Activated CD4-positive, alpha-beta T cell treated with anti-CD3 and anti-CD28 coated beads, Interleukin-2, Interleukin-6, amounts not matched to agents 100 ng/mL and 50 ng/mL, durations not matched to agents 16 hours and 8 hours (primary cell): ENCODE measurements around the gene NME7.
"Not testable (repeated sequence)": the region's sequence is repeated elsewhere in the genome, so short reads cannot be mapped to it uniquely, and the experiment has no call there.

ENCODE experiments used
- DNase-seq: peaks from one replicate; pipeline ENCODE4 v3.0.0-alpha.2; 2020

The NME7 gene

DNA sequence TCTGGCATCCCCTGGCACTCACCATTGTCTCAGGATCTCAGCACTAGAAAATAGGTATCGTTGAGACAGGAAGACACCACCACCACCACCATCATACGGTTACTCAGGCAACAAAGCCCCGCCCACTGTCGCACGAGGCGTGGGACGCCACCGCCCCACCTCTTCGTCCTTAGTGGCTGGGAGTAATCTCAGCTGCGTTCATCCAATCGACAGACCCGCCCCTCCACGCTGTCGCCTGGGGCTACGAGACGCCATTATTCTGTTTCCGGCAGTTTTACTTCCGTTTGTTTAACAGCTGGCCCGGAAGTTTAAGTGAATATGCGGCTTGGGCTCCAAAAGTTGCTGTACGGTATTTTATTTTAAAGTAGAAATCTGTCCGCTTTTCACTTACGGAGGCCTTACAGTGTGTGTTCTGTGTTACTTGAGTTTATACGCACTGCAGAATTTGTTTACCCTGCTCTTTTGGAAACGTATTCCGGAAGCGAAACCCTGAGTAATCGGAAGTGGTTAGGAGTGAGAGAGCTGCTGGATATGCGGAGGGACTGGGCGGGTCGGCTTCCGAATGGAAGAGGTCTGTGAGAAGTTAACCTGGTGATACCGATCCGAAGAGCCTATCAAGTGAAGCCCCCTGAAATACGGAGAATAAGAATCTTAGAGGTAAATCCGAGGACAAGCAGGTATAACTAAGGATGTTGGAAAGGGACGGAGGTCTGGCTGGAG is at the start of gene NME7, which contains the start of gene BLZF1:
TSS of gene NME7 (minus strand) at position 112 of the 720 bp plus-strand sequence. CDS start at position 25, 87 bp downstream.
TSS of gene BLZF1 (plus strand) at position 510 of the 720 bp plus-strand sequence. CDS start 1,328 bp downstream, outside the sequence.
- DNase-seq, result peak; percentile 98

GRCh38 chr1:169414952-169415351 is 47.4 kb upstream of the NME7 start:
- no peak for DNase-seq

DNA sequence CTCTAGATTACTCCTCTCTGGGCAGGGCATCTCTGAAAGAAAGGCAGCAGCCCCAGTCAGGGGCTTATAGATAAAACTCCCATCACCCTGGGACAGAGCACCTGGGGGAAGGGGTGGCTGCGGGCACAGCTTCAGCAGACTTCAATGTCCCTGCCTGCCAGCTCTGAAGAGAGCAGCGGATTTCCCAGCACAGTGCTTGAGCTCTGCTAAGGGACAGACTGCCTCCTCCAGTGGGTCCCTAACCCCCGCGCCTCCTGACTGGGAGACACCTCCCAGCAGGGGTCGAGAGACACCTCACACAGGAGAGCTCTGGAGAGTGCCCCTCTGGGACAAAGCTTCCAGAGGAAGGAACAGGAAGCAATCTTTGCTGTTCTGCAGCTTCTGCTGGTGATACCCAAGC is 40.7 kb upstream of the NME7 start:
- not testable (repeated sequence) for DNase-seq

DNA sequence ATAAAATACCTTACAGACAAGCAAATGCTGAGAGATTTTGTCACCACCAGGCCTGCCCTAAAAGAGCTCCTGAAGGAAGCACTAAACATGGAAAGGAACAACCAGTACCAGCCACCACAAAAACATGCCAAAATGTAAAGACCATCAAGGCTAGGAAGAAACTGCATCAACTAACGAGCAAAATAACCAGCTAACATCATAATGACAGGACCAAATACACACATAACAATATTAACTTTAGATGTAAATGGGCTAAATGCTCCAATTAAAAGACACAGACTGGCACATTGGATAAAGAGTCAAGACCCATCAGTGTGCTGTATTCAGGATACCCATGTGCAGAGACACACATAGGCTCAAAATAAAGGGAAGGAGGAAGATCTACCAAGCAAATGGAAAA is 35.0 kb upstream of the NME7 start:
- not testable (repeated sequence) for DNase-seq

- DNase-seq, result no peak
Measured at GRCh38 chr1:169395955-169396354, 28.4 kb upstream of the NME7 start.

DNA sequence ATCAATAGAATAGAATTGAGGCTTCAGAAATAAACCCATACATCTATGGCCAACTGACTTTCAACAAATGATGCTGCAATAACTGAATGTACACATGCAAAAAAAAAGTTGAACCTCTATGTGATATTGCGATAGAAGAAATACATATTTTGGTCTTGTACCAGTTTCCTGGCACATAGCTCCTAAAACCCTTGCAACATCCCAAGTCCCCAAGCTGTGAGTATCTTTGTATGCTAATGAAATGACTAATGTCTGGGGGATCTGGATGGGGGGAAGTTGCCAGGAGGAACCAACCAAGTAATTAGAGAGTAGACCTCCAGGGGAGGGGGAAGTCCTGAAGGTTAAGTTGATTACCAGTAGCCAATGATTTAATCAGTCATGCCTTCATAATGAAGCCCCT is 24.8 kb upstream of the NME7 start:
- no peak for DNase-seq

GRCh38 chr1:169390303-169390702 is 22.7 kb upstream of the NME7 start:
- peak; percentile 69 for DNase-seq

DNA sequence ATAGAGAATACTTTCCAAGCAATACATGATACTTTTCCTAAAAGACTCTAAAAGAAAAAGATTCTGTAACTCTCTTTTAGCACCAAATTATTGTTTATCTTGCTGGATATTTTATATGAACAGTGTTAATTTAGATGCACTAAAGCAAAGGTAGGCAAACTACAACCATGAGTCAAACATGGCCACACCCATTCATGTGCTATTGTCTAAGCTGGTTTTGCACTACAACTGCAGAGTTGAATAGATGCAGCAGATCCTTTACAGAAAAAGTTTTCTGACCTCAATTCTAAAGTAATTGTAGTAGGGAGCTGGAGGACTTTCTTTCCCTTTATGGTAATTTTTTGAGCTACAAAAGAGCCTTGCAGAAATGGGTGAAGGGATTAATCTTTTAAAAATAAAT is 19.8 kb upstream of the NME7 start:
- no peak for DNase-seq

DNA sequence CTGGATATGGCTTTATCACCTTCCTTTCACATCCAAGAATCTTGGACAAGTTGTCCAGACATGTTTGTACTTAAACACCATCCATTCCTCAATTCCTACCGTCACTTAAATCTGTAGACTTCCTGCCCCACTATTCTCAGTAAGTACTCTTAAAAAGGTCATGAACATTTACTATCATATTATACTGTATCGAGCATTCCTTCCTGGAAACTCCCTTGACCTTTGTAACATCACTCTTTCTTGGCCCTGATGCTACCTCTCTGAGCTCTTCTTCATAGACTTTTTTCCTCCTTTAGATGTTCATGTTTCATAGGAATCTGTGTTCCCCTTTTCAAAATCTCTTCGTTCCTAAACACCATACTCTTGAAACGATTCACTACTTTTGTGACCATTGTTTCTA is 15.9 kb upstream of the NME7 start:
- no peak for DNase-seq

DNA sequence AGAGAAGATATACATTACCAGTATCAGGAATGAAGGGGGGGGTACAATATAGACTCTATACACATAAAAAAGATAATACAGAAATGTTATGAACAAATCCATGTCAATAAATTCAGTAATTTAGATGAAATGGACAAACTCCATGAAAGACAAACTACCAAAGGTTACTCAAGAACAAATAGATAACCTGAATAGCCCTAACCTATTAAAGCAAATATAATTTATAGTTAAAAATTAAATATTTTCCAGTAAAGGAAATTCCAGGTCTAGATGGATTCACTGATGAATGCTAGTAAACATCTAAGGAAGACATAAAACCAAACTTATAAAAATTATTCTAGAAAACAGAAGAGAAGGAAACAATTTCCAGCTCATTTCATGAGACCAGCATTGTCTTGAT is 13.6 kb upstream of the NME7 start:
- DNase-seq, result no peak

GRCh38 chr1:169371404-169371803 is 3.8 kb upstream of the NME7 start:
- peak; percentile 25 for DNase-seq

DNA sequence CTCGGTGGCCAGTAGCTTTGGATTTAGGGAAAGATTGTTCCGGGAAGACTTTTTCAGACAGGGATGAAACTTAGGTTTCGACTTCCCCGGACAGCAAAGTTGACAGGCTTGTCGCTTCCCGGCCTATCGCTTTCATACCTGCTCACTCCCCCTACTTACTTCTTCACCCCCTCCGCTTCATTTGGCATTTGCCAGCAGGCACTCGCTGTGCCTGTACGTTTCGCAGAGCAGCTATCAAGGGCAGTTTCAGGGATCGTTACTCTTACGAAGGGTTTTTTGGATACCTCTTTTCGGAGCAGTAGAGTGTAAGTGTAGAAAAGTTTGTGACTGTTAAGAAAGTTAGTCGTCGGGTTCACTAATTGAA is 791 bp upstream of the NME7 start:
- peak; percentile 28 for DNase-seq

GRCh38 chr1:169367096-169367685 is 406 bp downstream of the NME7 start:
- no peak for DNase-seq

GRCh38 chr1:169364948-169365347 is 2.6 kb downstream of the NME7 start:
- peak; percentile 81 for DNase-seq

- DNase-seq, result peak; percentile 79
Measured at GRCh38 chr1:169363046-169363730, 4.4 kb downstream of the NME7 start.

GRCh38 chr1:169361281-169361680 is 6.3 kb downstream of the NME7 start:
- DNase-seq, result no peak

DNA sequence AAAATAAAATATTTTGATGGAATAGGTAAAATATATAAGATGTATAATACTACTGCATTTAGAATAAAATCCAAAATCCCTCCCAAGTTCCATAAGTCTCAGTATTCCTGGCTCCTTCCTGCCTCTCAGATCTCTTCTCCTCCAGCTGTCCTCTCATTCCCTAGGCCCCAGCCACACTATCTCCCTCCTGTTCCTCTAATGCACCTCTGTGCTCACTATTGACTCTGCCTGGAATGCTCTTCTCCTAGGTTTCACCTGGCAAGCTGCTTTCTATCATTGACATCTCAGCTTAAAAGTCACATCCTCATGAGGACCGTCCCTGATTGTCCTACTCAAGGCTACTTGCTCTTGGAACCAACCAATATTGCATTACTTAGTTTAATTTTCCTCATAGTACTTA is 7.2 kb downstream of the NME7 start:
- no peak for DNase-seq

- DNase-seq, result peak; percentile 64
Measured at GRCh38 chr1:169348383-169349036, 19.1 kb downstream of the NME7 start.

- no peak for DNase-seq
Measured at GRCh38 chr1:169347688-169348382, 19.8 kb downstream of the NME7 start.

- DNase-seq, result no peak
Measured at GRCh38 chr1:169346036-169346589, 21.5 kb downstream of the NME7 start.

GRCh38 chr1:169345511-169345910 is 22.1 kb downstream of the NME7 start:
- DNase-seq, result no peak

- DNase-seq, result not testable (repeated sequence)
Measured at GRCh38 chr1:169342096-169342495, 25.5 kb downstream of the NME7 start.

DNA sequence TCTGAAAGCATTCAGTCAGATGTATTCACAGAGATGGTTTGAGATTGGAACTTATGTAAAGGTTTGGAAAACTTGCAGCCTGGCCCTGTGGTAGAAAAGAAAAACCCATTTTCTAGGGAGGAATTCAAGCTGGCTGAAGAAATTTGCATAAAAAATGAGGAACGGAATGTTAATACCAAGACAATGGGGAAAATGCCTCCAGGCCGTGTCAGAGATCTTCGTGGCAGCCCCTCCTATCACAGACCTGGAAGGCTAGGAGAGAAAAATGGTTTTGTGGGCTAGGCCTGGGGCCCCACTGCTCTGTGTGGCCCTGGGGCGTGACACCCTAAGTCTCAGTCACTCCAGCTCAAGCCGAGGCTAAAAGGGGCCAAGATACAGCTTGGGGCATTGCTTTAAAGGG is 26.7 kb downstream of the NME7 start:
- DNase-seq, result no peak
